ENCODE data around the gene PBX2.

DNA sequence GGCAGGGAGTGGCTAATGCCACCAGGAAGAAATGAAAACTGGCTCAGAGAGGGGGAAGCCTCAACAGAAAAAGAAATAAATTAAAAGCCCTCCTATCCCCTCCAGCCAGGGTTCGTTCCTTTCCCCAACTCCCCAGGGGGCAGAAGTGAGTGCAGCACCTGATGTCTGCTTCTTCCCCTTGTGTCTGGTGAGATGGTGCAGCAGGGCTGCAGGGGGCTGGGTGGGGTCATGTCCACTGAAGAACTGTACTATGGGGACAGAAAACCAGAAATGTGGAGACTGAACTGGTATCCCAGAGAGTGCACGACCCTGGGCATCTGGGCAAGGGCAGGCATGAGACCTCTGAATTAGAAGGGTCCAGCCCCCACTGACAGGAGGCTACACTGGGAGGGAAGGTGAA is 21.7 kb downstream of the PBX2 start:
- TF ChIP-seq POLR2A (IDR thresholded peaks at IDR 0.05) = no peak
- TF ChIP-seq, protein P1, sequence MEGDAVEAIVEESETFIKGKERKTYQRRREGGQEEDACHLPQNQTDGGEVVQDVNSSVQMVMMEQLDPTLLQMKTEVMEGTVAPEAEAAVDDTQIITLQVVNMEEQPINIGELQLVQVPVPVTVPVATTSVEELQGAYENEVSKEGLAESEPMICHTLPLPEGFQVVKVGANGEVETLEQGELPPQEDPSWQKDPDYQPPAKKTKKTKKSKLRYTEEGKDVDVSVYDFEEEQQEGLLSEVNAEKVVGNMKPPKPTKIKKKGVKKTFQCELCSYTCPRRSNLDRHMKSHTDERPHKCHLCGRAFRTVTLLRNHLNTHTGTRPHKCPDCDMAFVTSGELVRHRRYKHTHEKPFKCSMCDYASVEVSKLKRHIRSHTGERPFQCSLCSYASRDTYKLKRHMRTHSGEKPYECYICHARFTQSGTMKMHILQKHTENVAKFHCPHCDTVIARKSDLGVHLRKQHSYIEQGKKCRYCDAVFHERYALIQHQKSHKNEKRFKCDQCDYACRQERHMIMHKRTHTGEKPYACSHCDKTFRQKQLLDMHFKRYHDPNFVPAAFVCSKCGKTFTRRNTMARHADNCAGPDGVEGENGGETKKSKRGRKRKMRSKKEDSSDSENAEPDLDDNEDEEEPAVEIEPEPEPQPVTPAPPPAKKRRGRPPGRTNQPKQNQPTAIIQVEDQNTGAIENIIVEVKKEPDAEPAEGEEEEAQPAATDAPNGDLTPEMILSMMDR (IDR thresholded peaks at IDR 0.05) = no peak

Measured in breast epithelium (tissue), 3 donors.